Left cardiac atrium (tissue), 4 donors: Measurements from ENCODE around the gene ZFYVE28. TPM values are rescaled to one million over a fixed set of nuclear protein-coding genes. Genes with fewer than 3 reads are reported as not detected.

Source experiments
- ATAC-seq, 2 donors: fragments of 200-7000 bp; cut with Tn5 transposase; one replicate each; pipeline ENCODE4 v1.9.1; 2020; ENCODE audit warnings: mild to moderate bottlenecking in 2 of 2, moderate library complexity in 2 of 2
- DNase-seq: peaks from one replicate; pipeline ENCODE4 v3.0.0-alpha.2; 2020
- intact Hi-C, 2 donors: fragments of 100-400 bp; cut with DNase I; formaldehyde crosslinking; loops; one replicate each; pipeline versions ENCODE4 v1.14.1 to v1.15.1; 2022 to 2023
- total RNA-seq, 2 donors: library from RNA; stranded (reverse); fragmentation: NEBNext Ultra II Directional; extraction: Animal tissue kit (Norgen Biotek cat#: 25700); gene quantifications; one replicate each; pipeline ENCODE4 v1.2.1, GENCODE V29; 2021
- donor health status: DM: no; HTN: yes; CAD: no.
- donor health status: DM: no; HTN: yes; CAD: no; lungs with severe emphysema.
- donor health status: DM: yes; HTN: yes; CAD: no.
- donor health status: Dilated cardiomyopathy.

The ZFYVE28 gene
- total RNA-seq, 2 donors from 2014 or later: 5.2 to 7.2 TPM

GRCh38 chr4:2332201-2332975, 86.1 kb downstream of the ZFYVE28 start:
- DNase-seq: no peak
- ATAC-seq: no peak
- intact Hi-C loops: no loop called here

GRCh38 chr4:2331519-2332200, 86.8 kb downstream of the ZFYVE28 start:
- no peak for ATAC-seq

GRCh38 chr4:2331043-2331420, 87.4 kb downstream of the ZFYVE28 start:
- no peak for DNase-seq
- no peak for ATAC-seq
- intact Hi-C loops: no loop called here

More at GRCh38 chr4:2331519-2332200, 86.8 kb downstream of the ZFYVE28 start:
- no peak for DNase-seq
- intact Hi-C loops: no loop called here

GRCh38 chr4:2330091-2331042, 88.1 kb downstream of the ZFYVE28 start:
- intact Hi-C loops: no loop called here
- DNase-seq (no peak), ATAC-seq (no peak)

- ATAC-seq (no peak), DNase-seq (no peak)
- intact Hi-C loops: no loop called here
Observed at GRCh38 chr4:2327579-2327978, 90.9 kb downstream of the ZFYVE28 start.

GRCh38 chr4:2324891-2325290, 93.6 kb downstream of the ZFYVE28 start:
- DNase-seq: no peak
- no peak for ATAC-seq
- intact Hi-C loops: no loop called here

GRCh38 chr4:2322841-2323240, 95.6 kb downstream of the ZFYVE28 start:
- no peak for DNase-seq
- ATAC-seq: no peak

DNA sequence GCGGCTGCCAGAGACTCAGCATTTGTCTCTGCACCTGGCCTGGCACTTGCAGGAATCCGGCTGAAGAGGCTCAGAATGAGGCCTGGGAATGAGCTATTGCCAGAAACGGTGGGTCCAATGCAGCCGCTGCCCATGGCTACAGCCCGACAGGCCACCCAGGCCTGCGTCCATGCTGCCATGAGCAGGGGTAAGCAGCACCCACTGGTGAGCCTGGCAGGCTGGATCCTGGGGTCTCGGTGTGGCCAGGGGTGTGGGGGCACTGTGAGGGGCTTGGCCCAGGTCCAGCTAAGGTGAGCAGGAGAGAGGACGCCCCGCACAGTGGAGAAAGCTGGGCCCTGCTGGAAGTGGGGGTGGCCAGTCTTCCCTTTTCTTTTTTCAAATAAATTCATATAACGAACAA, 96.2 kb downstream of the ZFYVE28 start:
- ATAC-seq (no peak), DNase-seq (no peak)
- intact Hi-C loops: no loop called here

More at GRCh38 chr4:2322841-2323240, 95.6 kb downstream of the ZFYVE28 start:
- intact Hi-C loops: no loop called here

GRCh38 chr4:2321279-2322196, 96.9 kb downstream of the ZFYVE28 start:
- intact Hi-C loops: no loop called here
- DNase-seq (no peak), ATAC-seq (no peak)

DNA sequence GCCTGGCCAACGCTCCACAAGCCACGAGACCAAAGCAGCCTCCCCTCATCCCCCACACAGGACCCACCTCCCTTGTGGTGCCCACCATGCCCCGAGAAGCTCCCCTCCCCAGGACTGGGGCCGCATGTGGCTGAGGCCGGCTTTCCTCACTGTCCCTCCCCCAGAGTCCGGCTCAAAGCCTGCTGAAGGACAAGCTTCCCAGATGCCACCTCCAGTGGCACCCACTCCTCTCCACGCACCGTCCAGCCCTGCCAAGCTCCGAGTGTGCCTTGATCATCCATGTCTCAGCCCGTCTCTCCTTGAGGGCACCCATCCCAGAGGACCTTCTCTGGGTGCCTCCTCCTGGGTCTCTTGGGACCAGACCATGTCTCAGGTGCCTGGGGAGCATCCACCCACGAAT, 97.7 kb downstream of the ZFYVE28 start:
- intact Hi-C loops: no loop called here
- DNase-seq: no peak
- ATAC-seq: no peak

DNA sequence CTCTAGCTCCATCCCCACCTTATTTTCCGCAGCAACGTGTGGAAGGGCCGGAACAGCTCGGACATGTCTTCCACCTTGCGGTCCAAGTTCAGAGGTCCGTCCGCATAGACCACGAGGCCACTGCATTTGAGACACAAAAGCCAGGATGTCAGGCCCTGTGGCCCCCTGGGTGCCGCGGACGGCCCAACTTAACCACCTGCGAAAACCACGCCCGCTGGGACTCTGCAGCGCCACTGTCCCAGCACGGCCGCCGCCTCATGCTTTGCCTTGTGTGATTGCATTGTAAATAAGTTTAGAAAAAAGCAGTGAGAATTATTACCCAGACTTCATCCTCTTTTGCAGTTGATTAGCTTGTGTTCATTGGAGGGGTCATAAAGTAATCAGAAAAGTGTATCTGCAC, 98.3 kb downstream of the ZFYVE28 start:
- no peak for ATAC-seq
- no peak for DNase-seq

GRCh38 chr4:2318885-2319284, 99.6 kb downstream of the ZFYVE28 start:
- no peak for DNase-seq
- intact Hi-C loops: no loop called here
- ATAC-seq: no peak

More for the DNA sequence above, 98.3 kb downstream of the ZFYVE28 start:
- intact Hi-C loops: no loop called here

- DNase-seq: no peak
- intact Hi-C loops: no loop called here
- ATAC-seq: no peak
Observed at GRCh38 chr4:2318476-2318875, 100.0 kb downstream of the ZFYVE28 start.

DNA sequence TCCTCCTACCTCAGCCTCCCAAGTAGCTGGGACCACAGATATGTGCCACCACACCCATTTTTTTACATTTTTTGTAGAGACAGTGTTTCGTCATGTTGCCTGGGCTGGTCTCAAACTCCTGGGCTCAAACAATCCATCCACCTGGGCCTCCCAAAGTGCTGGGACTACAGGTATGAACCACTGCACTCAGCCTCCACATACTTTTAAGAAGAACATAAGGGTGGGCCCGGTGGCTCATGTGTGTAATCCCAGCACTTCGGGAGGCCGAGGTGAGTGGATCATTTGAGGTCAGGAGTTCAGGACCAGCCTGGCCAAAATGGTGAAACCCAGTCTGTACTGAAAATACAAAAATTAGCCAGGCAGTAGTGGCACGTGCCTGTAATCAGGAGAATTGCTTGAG, 105.1 kb downstream of the ZFYVE28 start:
- ATAC-seq: no peak
- no peak for DNase-seq
- intact Hi-C loops: no loop called here

DNA sequence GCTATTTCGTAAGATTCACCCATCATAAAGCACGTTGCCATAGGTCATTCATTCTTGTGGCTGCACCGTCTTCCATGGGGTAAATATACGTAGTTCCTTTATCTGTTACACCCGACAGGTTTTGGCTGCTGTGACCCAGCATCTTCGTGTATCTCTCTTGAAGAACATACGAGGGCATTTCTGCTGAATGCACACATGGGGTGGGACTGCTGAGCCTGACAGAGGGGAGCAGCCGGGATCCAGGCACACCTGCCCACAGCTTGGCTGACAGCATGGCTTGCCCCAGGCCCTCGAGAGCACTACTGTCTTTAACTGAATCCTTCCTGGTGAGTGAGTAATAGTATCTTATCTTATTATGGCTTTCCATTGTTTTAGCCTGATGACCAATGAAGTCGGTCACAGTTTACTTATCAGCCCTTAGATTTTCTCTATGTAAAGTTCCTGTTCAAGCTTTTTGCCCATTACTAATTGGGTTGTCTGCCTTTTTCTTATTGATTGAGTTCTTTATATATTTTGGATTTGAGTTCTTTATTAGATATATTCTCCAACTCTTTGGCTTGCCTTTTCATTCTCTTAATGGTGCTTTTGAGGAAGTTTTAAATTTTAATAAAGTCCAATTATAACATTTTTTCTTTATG, 111.6 kb downstream of the ZFYVE28 start:
- intact Hi-C loops: no loop called here
- no peak for DNase-seq
- ATAC-seq: no peak

DNA sequence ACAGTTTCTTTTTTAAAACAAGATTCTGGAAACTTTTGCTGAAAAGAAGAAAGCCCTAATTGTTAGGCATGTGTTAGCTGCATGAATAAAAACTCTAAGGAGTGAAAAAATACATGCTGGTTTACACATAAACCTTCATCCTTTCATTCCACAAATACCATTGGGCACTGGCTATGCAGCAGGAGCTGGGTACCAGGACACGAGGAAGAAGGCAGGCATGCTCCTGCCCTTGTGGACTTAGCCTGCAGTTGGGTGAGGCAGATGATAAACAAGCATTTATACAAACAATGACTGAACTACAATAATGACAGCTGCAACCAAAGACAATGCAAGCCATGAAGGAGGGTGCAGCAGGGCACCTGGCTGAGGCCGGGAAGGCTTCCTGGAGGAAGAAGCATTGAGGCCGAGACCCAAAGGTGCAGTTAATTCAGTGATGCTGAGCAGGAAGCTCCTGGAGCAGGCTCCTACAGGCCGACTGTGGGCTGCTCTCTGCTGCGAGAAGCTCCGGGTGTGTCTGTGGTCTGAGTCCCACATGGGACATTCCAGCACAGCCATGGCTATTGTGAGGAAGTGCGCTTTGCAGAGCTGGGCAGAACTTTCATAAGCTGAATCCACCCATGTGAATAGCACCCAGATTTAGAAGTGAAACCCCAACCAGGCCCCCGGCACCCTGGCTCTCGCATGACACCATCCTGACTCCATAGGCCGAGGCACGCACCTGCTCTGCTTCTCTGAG, 112.5 kb downstream of the ZFYVE28 start:
- intact Hi-C loops: no loop called here
- no peak for ATAC-seq
- DNase-seq: no peak

GRCh38 chr4:2304877-2305561, 113.4 kb downstream of the ZFYVE28 start:
- intact Hi-C loops: no loop called here

More at GRCh38 chr4:2304877-2305561, 113.4 kb downstream of the ZFYVE28 start:
- DNase-seq (no peak), ATAC-seq (no peak)
